HG03432 (cell line): ENCODE results near the gene PDE4A.
"Not testable (repeated sequence)": the region's sequence is repeated elsewhere in the genome, so short reads cannot be mapped to it uniquely, and the experiment has no call there.

Source experiments
- ATAC-seq: cut with Tn5 transposase; IDR thresholded peaks from one replicate; pipeline ENCODE4 v1.9.1; 2021; ENCODE audit warnings: mild to moderate bottlenecking, moderate library complexity; ENCODE audit not compliant: unreplicated experiment

The PDE4A gene

DNA sequence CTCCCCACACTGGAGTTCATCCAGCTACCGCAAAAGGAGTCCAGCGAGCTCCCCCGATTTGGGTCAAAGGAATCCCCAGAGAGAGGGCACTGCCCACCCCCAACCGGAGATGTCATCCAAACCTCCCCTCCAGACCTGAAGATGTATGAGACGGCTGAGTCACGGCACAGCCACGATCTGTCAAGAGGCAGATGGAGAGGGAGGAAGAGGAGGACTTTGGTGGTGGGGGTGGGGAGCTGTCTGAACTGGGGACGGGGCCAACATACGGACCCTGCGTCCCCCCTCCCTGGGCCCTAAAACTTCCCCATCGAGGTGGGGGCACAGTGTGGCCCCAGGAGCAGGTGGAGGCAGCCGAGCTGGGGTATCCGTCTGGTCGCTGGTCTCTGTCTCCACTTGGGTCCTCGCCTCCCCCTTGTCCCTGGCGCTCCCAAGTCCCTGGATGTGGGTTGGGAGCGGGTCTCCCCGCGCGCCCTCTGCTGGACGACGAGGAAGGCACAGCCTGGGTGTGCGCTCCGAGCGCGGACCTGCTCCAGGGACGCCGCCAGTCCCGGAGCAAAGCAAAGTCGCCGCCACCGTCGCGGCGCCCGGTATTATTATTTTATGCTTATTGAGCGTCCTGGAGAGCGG is 3.8 kb downstream of the PDE4A start:
- no peak for ATAC-seq

GRCh38 chr19:10427169-10427568 is 6.8 kb downstream of the PDE4A start:
- ATAC-seq = no peak

GRCh38 chr19:10428996-10429381 is 8.7 kb downstream of the PDE4A start:
- no peak for ATAC-seq

- no peak for ATAC-seq
These were observed 10.3 kb downstream of the PDE4A start for GRCh38 chr19:10430505-10431253.

DNA sequence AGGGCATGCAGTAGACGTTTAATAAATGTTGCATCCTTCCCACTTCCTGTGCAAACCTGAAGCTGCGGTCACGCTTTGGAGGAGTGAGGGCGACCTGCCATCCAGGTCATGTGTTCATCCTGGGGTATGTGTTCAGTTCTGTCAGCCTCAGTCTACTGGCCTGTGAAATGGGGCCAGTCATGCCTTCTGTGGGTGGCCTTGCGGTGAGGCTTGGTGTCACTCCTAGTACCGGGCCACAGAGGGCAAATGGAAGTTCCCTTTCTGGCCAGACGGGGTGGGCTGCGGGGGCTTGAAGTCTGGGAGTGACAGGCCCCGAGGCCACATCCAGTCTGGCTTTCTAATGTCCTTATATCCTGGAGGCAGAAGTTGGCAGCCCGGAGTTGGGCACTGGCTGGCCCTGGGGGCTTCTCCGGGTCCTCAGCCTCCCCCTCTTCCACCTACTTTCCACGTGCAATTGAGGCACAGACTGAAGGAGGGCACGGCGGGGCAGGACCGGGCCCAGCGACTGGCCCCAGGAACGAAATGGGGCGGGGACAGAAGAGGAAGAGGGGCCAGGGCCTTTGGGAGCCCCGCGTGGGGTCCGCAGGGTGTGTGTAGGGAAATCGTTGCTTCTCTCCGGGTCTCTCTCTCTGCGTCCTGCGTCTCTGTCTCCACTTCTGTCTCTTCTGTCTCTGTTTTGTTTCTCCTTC is 11.1 kb downstream of the PDE4A start:
- peak; percentile 8 for ATAC-seq

GRCh38 chr19:10431943-10432735 is 11.8 kb downstream of the PDE4A start:
- ATAC-seq = peak; percentile 33

- ATAC-seq = no peak
These were observed 12.4 kb downstream of the PDE4A start for GRCh38 chr19:10432736-10433130.

DNA sequence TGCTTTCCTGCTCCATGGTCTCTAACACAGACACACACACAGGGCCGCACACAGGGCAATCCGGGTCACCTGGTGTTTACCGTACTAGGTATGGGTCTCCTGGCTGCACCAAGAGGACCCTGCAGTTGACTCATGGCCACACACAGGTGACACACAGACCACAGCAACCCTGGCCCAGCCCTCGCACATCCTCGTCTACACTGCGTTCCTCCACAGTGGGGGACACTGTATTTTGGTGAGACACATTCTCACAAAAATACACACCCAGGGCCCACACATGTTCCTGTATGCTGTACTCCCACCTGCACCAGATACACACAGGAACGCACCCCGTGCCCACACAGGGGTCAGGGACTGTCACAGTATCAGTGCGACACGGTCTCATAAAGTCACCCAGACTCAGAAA is 12.8 kb downstream of the PDE4A start:
- ATAC-seq = no peak

- ATAC-seq = no peak
These were observed 19.2 kb downstream of the PDE4A start for GRCh38 chr19:10439588-10439987.

DNA sequence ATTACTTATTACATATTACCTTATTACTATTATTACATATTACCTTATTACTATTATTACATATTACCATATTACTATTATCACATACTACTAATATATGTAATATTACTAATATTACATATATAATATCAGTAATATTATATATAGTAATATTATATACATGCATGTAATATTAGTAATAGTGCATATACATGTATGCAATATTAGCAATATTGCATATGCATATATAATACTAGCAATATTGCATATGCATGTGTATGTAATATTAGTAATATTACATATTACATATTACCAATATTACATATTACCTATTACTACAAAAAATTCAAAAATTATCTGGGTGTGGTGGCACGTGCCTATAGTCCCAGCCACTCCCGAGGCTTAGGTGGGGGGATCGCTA is 22.4 kb downstream of the PDE4A start:
- no peak for ATAC-seq

GRCh38 chr19:10449037-10449436 is 28.7 kb downstream of the PDE4A start:
- ATAC-seq = no peak

GRCh38 chr19:10450191-10450852 is 30.0 kb downstream of the PDE4A start:
- ATAC-seq = no peak

DNA sequence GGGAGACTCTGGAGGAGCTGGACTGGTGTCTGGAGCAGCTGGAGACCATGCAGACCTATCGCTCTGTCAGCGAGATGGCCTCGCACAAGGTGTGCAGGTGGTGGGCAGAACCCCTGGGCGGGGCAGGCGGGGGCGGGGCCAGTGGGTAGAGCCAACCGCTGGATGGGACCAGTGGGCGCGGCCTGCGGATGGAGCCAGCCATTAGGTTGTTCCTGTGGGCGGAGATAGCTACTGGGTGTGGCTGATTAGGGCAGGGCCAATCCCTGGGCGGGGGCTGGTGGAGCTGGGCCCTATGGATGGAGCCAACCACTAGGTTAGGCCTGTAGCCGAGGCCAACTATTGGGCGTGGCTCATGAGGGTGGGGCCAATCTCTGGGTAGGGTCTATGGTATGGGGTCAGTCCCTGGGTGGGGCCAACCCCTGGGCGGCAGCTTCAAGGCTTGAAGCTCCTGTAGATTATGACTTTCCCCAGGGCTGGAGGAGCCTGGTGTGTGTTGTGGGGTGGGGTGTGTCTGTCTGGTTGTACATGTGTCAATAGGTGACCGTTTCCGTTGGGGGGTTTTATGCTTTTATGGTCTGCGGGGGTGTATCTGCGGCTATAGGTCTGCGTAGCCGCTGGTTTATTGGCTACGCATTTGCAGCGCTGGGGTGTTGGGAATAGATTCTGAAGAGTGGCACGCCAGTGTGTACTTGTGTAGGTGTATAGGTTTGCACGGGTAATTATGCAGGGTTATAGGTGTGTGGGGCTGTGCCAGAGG is 30.7 kb downstream of the PDE4A start:
- ATAC-seq = no peak

- no peak for ATAC-seq
These were observed 32.6 kb downstream of the PDE4A start for GRCh38 chr19:10452726-10453618.

GRCh38 chr19:10453852-10454251 is 33.5 kb downstream of the PDE4A start:
- ATAC-seq = no peak

DNA sequence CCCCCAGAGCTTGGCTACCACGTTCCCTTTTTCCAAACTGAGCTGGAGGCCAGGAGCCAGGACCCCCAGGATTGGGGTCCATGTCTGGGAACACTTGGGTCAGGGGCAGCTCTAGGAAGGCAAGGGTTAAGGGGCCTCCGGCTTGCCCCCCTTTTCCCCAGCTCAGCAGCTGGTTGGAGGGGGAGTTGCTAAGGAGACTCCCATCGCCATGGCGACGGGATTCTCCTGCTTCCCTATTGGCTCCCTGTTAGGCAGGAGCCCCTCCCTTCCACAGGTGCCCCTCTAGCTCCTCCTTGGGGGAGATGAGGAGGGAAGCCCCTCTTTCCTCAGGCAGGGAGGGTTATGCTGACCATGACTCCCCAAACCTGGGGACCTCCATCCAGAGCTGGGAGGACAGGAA is 33.9 kb downstream of the PDE4A start:
- ATAC-seq = no peak

DNA sequence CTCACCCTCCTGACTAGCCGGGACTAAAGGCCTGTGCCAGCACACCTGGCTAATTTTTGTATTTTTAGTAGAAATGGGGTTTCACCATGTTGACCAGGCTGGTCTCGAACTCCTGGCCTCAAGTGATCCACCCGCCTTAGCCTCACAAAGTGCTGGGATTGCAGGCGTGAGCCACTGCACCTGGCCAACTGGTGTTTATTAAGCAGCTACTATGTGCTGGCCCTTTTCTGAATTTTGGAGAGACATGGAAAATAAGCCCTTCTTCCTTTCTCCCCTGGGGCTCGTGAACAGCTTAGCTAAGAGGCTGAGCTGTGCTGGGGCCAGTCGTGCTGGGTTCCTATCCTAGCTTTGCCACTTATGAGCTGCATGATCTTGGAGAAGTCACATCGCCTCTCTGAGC is 38.4 kb downstream of the PDE4A start:
- not testable (repeated sequence) for ATAC-seq

- no peak for ATAC-seq
These were observed 40.3 kb downstream of the PDE4A start for GRCh38 chr19:10460714-10461046.
